T-helper 1 cell treated with Interleukin-12 subunit alpha and Interleukin-12 subunit beta and Interleukin-4 antibody, amounts not matched to agents 30 ng/mL and 1 ng/mL, for 36 hours (primary cell): ENCODE data around the gene ATP13A1. TPM values are rescaled to one million over a fixed set of nuclear protein-coding genes. Genes with fewer than 3 reads are reported as not detected.

Source experiments
- intact Hi-C: fragments of 100-400 bp; cut with micrococcal nuclease; formaldehyde crosslinking; loops from one replicate; pipeline ENCODE4 v1.15.1; 2024
- total RNA-seq: library from RNA; stranded (reverse); gene quantifications from 2 replicates; pipeline ENCODE4 v1.2.3, GENCODE V29; 2022

ATP13A1 gene
- total RNA-seq, 1 donor from 2014 or later: 110 TPM

DNA sequence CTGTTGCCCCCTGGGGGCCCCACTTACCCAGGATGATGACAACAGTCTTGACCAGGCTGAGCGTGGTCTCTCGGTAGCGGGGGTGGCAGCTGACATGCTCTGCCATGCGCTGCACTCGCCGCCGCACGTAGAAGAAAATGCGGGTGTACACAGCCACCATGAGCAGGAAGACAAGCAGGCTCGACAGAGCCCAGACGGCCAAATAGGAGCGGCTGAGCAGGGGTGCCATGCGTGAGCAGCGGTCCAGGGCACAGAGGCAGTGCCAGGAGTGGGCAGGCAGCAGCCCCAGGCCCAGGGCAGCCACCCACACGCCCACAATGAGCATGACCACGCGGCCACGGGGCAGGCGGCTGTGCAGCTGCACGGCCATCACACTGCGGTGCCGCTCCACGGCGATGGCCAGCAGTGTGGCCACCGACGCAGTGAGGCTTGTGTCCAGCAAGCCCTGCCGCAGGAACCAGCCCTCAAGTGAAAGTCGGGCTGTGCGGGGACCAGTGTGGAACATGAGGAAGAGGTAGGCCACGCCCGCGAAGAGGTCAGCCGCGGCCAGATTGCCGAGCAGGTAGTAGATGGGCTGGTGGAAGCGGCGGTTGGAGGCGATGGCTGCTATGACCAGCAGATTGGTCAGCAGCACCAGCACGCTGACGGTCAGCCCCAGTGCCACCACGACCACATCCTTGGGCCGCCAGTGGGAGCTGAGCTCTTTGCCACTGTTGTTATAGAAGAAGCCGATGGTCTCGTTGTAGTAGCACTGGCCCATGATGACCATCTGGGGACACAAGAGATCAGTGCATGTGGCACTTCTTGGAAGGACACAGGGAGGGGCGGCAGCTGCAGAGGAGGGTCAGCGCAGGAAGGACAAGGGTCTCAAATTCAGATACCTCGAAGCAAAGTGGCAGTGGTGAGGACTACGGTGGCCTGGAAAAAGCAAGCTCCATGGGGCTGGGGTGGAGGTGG is 36.7 kb downstream of the ATP13A1 start:
- intact Hi-C loops: loop anchor here (1.0 kb wide), 3 partner anchors 8 to 35 kb away; partner anchors contain the start of genes GMIP and PBX4

DNA sequence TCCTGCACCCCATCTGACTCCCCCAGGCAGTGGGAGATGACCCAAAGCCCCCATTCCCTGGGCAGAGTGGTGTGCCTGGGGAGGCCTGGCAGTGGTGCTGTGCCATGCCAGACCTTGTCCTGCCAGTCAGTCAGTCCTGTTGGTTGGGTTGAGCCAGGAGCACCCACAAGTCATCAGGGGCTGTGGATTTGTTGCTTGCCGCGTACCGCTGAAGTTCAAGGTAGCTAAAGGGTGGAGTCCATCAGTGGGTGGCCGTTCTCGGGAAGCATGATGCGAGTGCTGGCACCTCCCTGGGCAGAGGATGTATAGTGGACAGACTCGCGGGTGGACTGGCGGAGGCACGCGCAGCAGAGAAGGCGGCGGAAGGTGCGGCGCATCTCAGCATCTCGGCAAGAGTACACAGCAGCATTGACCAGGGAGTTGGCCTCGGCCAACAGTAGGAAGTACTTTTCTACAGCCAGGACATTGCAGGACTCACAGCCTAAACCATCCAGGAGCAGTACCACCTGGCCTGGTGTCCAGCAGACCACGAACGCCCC is 39.4 kb downstream of the ATP13A1 start:
- intact Hi-C loops: no loop called here

DNA sequence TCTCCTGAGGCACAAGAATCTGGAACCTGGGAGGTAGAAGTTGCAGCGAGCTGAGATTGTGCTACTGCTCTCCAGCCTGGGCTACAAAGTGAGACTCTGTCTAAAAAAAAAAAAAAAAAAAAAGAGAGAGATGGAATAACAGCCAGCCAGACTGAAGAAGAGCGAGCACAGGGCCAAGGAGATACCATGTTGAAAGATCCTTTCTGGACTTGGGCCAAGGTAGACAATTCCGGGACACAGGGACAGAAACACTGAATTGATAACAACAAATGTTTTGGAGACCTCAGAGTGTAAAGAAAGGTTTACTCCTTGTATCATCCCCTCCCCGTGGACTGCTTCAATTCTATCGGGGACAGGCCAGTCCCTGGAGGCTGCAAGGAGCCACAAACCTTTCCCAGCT is 40.1 kb downstream of the ATP13A1 start:
- intact Hi-C loops: no loop called here

DNA sequence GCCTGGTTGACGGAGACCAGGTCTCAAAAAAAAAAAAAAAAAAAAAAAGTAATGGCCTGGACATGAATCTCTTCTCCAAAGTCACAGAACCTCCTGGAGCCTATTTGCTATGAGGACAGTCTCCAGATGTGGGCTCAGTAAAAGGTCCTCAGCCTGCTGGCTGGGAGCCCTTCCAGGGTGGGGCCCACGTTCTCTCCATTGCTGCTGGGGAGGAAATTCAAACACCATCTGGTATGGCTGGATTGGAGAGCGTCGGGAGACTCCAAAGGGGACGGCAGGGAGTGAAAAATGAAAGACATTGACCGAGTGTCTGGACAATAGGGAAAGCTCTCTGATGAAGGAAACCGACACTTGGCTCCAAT is 43.6 kb downstream of the ATP13A1 start:
- intact Hi-C loops: loop anchor here (2.0 kb wide), 1 partner anchor 43 kb away; the partner anchor contains the start of gene ATP13A1

DNA sequence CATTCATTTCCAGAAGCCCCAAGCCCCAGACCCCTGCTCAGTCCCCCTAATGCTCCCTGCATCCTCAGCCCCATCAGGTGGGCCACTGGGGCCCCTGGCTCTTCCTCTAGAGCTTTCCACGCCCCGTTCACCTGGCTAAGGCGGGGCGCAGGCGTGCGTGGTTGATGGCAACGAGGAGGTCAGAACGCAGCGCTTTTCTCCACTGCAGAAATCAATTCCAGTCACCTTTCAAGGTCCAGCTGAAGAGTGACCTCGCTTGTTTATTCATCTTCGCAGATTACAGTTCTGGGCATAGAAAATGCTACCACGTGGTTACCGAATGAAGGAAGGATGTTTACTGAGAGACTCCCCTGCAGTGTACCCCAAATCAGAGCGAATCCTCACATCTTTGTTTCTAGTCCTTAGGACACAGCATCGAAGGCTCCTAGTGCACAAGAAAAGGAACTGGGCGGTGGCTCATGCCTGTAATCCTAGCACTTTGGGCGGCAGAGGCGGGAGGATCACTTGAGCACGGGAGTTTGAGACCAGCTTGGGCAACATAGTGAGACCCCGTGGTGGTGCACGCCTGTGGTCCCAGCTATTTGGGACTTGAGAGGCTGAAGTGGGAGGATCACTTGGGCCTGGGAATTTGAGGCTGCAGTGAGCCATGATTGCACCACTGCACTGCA is 44.2 kb downstream of the ATP13A1 start:
- intact Hi-C loops: loop anchor here (2.0 kb wide), 1 partner anchor 43 kb away; the partner anchor contains the start of gene ATP13A1

DNA sequence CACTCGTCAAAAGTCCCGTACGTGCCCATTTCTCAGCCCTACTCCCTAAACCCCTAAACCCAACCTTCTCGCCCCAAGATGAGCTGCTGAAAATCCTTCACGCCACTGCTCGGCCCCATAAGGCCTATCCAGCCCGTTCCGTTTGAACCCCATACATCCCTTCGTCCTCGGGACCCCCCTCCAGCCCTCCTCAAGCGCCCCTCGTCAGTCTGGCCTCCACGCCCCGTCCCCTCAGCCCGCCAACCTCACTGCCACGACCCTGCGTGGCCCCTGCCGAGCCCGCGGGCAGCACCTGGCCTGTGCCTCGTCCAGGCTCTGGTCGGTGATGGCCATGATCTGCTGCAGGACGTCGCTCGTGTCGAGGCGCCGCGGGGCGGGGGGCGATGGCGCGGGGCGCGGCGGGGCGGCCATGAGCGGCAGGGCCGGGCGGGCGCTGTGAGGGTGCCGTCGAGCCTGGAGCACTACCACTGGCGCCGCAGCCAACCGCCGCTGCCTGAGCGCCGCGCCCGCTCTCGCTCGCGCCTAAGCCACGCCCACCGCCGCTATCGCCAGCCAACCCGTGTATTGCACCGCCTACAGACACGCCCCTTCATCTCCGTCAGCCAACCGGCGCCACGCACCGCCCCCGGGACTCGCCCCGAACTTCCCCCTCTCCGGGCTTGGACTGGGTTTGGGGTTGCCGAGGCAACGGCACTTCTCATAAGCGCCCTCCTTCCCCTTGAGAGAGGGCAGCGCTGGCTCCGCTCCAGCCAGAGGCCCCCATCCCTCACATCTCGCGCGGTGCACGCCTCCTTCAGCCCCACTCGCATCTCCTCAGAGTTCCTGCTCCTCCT is 45.0 kb downstream of the ATP13A1 start, which contains the start of gene PBX4:
PBX4 (minus strand) TSS at position 469 of the 833 bp plus-strand sequence; CDS start at position 411, 58 bp downstream.
- intact Hi-C loops: loop anchor here (1.0 to 2.0 kb wide), 8 partner anchors 9 to 282 kb away; partner anchors contain the start of genes ATP13A1, GMIP and ZNF93

DNA sequence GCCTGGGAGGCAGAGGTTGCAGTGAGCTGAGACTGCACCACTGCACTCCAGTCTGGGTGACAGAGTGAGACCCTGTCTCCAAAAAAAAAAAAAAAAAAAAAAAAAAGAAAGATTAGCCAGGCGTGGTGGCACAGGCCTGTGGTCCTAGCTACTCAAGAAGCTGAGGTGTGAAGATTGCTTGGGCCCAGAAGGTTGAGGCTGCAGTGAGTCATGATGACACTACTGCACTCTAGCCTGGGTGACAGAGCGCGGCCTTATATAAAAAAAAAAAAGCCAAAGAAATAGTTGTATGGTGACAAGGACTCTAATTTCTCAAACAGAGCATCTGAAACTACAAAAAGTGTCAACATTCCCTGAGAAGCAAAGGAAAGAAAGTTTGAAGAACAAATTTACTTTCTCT is 48.4 kb downstream of the ATP13A1 start:
- intact Hi-C loops: no loop called here

DNA sequence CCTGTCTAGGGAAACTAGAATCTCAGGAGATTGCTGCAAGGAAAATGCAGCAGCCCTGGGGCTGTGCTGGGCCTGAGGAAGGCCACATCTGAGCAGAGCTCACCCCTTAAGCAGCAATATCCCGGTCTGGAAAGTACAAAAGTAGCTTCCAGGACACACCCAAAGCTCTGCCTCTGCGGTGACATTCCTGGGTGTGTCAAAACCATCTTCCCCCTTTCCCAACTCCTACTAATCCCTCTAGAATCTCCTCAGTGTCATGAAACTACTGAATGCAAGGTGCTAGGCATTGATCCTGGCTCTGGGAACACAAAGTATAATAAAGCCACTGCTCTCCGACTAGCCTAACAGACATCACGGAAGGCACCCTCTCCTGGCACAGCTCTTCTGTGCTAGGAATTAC is 50.0 kb downstream of the ATP13A1 start:
- intact Hi-C loops: no loop called here

DNA sequence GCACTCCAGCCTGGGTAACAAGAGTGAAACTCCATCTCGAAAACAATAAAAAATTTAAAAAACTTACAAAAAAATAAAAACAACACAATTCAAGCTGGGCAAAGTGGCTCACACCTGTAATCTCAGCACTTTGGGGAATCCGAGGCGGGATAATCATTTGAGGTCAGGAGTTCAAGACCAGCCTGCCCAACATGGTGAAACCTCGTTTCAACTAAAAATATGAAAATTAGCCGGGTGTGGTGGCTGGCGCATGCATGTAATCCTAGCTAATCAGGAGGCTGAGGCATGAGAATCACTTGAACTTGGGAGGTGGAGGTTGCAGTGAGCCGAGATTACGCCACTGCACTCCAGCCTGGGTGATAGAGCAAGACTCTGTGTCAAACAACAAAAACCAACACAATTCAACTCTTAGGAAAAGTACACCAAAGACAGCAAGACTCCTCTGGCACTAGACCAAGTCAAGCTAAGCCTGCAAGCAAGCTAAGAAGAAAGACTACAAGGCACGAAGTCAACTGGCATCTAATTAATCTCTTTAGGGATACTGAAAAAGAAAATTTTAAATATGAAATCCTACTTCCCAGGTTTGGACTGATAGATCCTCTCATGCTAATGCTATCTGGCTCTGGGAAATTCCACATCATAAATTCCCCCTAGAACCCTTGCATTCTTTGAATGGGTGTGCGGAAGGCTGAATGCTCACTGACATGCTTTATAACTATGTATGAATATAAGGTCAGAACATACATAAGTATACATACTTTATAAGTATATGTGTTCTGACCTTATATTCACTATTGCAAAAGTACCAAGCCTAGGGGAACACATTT is 52.9 kb downstream of the ATP13A1 start:
- intact Hi-C loops: no loop called here

DNA sequence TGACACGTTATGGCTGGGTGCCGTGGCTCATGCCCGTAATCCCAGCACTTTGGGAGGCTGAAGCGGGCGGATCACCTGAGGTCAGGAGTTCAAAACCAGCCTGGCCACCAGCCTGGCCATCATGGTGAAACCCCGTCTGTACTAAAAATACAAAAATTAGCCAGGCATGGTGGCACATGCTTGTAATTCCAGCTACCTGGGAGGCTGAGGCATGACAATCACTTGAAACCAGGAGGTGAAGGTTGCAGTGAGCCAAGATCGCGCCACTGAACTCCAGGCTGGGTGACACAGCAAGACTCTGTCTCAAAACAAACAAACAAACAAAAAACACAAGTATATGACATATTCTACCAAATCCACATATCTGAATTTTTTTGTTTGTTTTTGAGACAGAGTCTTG is 56.8 kb downstream of the ATP13A1 start:
- intact Hi-C loops: loop anchor here (1.0 kb wide), 3 partner anchors 8 to 15 kb away; partner anchors contain the start of gene PBX4

DNA sequence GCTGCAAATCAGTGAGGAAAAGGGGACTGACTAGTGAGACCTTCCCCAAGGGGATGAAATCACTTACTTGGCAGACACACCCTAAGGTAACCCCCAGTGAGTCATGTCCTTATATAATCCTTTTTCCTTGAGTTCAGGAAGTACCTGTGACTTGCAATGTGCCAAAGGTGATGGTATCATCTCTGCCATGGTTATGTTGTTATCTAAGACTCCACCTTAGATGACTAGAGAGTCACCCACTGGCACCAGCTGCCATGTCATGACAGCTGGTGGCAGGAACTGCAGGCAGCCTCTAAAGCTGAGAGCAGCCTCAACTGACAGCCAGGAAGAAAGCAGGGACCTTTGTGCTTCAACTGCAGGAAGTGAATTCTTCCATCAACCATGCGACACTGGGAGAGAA is 57.5 kb downstream of the ATP13A1 start:
- intact Hi-C loops: loop anchor here (1.0 kb wide), 3 partner anchors 8 to 15 kb away; partner anchors contain the start of gene PBX4

DNA sequence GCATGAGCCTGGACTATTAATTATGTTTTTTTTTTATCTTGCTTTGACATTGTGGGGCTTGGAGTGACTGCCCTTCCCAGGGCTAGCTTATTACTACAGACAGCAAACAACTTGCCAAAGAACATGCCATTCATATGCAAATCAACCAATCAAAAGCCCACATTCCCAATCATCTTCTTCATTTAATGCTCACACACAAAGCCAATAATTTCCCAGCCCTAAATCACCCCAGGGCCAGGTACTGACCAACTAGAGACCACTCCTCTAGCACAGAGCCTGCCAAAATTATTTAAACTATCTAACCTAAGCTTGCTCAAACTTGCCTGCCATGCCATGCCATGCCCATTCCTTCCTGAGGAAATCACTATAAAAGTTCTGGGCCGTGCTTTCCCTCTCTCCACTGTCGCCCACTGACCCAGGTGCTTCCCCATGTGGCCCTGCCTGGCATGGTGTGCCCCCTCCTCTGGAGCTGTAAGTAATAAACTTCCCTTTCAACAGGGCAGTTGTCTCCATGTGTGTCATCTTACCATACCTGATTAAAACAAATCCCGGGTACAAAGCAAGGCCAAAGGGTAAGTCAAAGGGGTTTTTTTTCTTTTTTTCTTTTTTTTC is 60.7 kb downstream of the ATP13A1 start:
- intact Hi-C loops: no loop called here

DNA sequence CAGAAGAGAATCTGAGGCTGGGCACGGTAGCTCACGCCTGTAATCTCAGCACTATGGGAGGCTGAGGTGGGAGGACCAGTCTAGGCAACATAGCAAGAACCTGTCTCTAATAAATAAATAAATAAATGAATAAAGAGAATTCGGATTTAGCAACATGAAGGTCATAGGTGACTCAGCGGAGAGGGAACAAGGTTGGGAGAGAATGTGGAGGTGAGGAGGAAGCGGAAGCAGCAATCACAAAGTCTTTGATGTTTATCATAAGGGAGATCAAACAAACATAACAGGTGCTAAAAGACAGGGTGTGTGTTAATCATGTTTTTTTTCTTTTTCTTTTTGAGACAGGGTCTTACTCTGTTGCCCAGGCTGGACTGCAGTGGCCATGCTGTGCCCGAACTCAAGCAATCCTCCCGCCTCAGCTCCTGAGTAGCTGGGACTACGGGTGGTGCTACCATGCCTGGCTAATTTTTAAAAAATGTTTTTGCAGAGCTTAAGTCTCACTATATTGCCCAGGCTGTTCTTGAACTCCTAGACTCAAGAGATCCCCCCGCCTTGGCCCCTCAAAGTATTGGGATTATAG is 61.3 kb downstream of the ATP13A1 start:
- intact Hi-C loops: no loop called here

DNA sequence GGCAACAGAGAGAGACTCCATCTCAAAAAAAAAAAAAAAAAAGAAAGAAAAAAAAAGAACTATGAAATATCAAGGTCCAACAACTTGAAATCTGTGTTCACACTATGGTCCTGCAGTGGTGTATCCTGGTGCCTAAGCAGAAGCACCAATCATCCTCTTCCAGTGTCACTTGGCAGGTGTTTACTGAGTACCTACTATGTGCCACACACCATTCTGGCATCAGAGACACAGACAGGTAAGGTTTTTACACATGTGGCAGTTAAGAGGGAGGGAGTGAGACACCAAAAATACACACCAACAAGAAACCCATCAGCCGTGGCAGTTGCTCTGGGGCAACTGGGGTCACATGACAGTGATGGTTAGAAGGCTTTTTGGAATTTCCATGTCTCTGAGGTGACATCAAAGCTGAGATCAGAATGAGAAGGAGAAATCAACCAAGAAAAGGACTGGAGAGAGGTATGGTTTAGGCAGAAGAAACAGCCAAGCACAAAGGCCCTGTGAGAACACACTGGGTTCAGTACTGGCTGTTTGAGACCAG is 62.6 kb downstream of the ATP13A1 start:
- intact Hi-C loops: no loop called here

DNA sequence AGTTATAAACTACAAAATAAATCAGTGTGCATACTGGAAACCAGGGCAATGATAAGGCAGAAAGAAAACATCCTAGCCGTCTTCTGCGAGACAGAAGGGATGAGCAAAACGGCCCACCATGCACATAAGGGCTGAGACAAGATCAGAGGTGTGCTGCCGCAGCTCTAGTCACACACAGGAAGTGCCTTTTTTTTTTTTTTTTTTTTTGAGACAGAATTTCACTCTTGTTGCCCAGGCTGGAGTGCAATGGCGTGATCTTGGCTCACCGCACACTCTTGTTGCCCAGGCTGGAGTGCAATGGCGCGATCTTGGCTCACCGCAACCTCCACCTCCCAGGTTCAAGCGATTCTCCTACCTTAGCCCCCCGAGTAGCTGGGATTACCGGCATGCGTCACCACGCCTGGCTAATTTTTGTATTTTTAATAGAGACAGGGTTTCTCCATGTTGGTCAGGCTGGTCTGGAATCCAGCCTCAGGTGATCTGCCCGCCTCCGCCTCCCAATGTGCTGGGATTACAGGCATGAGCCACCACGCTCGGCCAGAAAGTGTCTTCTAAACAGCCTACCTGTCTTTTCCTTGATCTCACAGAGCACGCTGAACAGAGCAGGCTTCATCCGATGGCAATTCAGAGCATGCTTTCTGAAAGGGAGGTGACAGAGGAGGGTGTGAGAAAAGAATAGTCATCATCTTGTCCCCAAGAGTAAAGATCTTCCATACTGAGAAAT is 64.6 kb downstream of the ATP13A1 start:
- intact Hi-C loops: loop anchor here (1.0 to 10.0 kb wide), 8 partner anchors 7 to 1426 kb away; partner anchors contain the start of genes BORCS8, PBX4, RFXANK and ZNF101

DNA sequence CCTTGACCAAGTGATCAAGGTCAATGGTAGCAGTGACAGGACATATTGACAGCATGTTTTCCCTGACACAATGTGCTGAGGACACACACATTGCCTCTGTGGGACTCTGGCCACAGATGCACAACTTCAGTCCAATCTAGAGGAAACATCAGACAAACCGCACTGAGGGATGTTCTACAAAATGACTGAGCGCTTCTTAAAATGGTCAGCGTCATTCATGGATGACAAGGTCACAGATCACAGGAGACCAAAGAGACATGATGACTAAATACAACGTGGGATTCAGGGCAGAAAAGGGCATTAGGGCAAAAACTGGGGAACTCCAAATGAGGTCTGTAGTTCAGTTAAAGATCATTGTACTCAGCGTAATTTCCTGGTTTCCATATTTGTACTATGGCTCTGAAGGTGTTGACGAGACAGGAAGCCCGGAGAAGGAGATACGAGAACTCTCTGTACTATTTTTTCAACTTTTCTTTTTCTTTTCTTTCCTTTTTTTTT is 65.6 kb downstream of the ATP13A1 start:
- intact Hi-C loops: loop anchor here (1.0 to 10.0 kb wide), 8 partner anchors 8 to 1427 kb away; partner anchors contain the start of genes BORCS8, PBX4, RFXANK and ZNF101
